Mesothelial cell of epicardium (in vitro differentiated cells): ENCODE results near the gene ATG2A. TPM values are rescaled to one million over a fixed set of nuclear protein-coding genes. Genes with fewer than 3 reads are reported as not detected.

Source experiments
- DNase-seq, 2 experiments: peaks; one replicate each; pipeline ENCODE4 v3.0.0; 2021; ENCODE audit warnings: low spot score in 2 of 2; ENCODE audit not compliant: unreplicated experiment in 2 of 2
- H3K27ac Mint-ChIP-seq: 2 replicates; pipeline ENCODE4 v1.8.0; 2021; ENCODE audit warnings: mixed read lengths
- H3K27me3 Mint-ChIP-seq: 2 replicates; pipeline ENCODE4 v1.8.0; 2021; ENCODE audit warnings: low read depth, mixed read lengths
- H3K36me3 Mint-ChIP-seq: 2 replicates; pipeline ENCODE4 v1.8.0; 2021; ENCODE audit warnings: mixed read lengths
- H3K4me1 Mint-ChIP-seq: 2 replicates; pipeline ENCODE4 v1.8.0; 2021; ENCODE audit warnings: mixed read lengths
- H3K4me3 Mint-ChIP-seq: 2 replicates; pipeline ENCODE4 v1.8.0; 2021; ENCODE audit warnings: mild to moderate bottlenecking, moderate library complexity, mixed read lengths
- H3K9me3 Mint-ChIP-seq: 2 replicates; pipeline ENCODE4 v1.8.0; 2021; ENCODE audit warnings: mixed read lengths
- total RNA-seq: library from RNA; stranded (reverse); gene quantifications from 3 replicates; pipeline ENCODE4 v1.2.1, GENCODE V29; 2021
- TF ChIP-seq, protein P1 (sequence below): fragments of 200-600 bp; sonication (generic); IDR thresholded peaks from one replicate; pipeline ENCODE4 v1.5.0; 2021; ENCODE audit warnings: antibody characterized with exemption; ENCODE audit not compliant: unreplicated experiment

The ATG2A gene
- total RNA-seq, 1 donor from 2014 or later: 31.7 TPM

DNA sequence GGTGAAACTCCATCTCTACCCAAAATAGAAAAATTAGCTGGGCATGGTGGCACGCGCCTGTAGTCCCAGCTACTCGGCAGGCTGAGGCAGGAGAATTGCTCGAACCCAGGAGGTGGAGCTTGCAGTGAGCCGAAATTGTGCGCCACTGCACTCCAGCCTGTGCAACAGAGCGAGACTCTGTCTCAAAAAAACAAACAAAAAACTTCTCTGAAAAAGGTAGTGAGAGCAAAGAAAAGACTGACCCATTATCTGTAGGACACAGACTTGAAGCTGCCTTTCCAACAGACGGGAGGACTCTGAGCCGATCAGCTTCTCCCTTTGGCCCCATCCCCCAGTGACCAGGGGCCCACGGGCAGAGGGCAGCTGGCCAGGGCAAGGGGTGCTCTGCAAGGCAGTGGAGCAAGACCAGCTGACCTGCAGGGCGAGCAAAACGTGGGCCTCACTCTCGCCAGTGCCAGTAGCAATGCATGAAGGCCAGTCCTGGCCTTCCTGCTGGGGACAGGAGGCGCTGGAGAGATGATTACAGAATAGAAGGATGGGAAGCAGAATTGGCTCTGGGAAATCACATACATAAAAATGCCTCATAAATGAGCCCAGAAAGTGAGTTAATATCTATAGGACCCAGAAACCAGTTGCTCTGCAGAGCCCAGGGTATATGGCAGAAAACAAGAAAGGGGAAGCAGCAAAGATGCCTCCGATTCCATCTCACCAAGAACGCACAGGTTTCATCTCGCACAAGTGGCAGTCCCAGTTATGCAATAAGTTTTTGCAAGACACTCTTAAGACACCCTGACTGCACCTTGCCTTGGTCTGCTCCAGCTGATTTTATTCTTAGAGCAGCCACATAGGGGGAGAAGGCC, 41.4 kb downstream of the ATG2A start:
- Mint-ChIP-seq H3K36me3 (peaks cover 9% of the 10 kb centered on the region), H3K4me1 (peaks cover 57% of the 10 kb centered on the region), H3K27ac (peak overlapping the region; percentile 99), H3K27me3 (no peaks in the 10 kb centered on the region), H3K9me3 (no peaks in the 10 kb centered on the region), H3K4me3 (peak overlapping the region; percentile 96)
- TF ChIP-seq, protein P1, sequence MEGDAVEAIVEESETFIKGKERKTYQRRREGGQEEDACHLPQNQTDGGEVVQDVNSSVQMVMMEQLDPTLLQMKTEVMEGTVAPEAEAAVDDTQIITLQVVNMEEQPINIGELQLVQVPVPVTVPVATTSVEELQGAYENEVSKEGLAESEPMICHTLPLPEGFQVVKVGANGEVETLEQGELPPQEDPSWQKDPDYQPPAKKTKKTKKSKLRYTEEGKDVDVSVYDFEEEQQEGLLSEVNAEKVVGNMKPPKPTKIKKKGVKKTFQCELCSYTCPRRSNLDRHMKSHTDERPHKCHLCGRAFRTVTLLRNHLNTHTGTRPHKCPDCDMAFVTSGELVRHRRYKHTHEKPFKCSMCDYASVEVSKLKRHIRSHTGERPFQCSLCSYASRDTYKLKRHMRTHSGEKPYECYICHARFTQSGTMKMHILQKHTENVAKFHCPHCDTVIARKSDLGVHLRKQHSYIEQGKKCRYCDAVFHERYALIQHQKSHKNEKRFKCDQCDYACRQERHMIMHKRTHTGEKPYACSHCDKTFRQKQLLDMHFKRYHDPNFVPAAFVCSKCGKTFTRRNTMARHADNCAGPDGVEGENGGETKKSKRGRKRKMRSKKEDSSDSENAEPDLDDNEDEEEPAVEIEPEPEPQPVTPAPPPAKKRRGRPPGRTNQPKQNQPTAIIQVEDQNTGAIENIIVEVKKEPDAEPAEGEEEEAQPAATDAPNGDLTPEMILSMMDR: no peak
- DNase-seq: no peak

DNA sequence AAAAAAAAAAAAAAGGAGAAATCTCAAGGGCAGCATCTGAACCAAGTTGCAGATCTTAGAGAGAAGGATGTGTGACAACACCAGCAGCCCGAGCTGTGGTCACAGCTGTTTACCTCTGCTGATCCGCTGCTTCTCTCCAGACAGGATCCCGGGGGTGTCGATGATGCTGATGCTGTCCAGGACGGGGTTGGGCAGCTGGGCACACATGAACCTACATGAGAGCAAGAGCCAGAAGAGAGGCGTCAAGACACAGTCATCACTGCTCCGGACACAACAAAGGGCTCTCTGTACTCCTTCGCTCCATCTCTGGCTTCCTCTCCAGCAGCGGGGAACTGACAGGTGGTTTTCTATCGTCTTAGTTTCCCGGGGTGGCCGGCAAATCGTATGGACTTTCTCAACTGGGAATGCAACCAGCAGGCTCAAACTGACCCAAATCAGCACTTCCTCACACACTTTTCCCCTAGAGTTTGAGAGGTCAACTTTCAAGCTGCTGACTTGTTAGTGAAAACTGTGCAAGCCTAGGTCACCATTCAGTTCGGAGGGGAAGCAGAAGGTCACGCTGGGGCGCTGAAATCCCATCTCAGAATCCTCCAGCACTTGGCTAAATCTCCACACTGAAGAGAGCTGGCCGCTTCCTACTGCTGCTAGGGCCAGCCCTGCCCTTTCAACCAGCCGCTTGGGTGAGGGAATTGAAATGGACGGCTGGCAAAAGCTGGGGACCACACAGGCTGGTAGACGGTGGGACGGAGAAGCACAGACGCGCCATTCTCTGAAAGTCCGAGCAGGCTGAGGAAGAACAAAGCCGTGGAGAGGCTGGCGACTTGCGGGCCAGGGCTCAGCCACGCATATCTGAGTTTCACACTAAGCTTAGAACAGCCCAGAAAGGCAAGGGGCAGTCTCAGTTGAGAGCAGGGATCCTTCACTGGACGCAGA, 42.4 kb downstream of the ATG2A start:
- DNase-seq: no peak

DNA sequence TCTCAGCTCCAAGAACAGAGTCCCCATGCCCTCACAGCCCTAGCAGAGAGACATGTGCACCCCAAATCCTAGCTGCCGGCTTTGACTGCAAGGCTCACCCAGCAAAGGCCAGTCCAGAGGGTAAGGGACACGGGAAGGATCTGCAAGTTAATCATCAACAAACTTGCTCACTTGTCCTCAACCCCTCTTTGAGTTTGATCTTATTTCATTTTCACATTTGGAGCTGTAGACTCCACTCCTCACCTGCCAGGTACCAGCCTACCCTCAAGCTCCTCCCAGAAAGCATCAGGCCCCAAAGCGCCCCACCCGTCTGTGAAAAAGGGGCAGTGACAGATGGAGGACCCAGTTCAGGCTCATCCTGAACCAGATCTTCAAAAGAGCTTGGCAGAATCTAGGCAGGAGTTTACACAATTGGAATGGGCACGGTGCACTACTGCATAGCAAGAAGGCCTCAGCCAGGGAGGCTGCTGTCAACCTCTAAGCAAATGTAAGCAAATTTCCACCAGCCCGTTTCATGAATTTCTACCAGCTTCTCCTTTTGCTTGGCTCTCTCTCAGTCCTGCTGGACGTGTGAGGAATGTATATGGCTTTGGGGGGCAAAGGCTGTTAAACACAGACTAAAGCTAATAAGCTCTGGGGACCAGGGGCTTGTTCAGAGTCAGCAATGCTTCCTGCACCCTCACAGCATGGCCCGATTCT, 44.1 kb downstream of the ATG2A start:
- Mint-ChIP-seq H3K36me3 (peaks cover 9% of the 10 kb centered on the region), H3K27ac (no peak overlapping the region), H3K4me3 (no peak overlapping the region)

More for the DNA sequence above, 42.4 kb downstream of the ATG2A start:
- Mint-ChIP-seq H3K36me3 (peaks cover 9% of the 10 kb centered on the region), H3K9me3 (no peaks in the 10 kb centered on the region), H3K27me3 (no peaks in the 10 kb centered on the region), H3K27ac (peak overlapping the region; percentile 99), H3K4me1 (peaks cover 52% of the 10 kb centered on the region), H3K4me3 (peak overlapping the region; percentile 8)
- TF ChIP-seq, protein P1: no peak

DNA sequence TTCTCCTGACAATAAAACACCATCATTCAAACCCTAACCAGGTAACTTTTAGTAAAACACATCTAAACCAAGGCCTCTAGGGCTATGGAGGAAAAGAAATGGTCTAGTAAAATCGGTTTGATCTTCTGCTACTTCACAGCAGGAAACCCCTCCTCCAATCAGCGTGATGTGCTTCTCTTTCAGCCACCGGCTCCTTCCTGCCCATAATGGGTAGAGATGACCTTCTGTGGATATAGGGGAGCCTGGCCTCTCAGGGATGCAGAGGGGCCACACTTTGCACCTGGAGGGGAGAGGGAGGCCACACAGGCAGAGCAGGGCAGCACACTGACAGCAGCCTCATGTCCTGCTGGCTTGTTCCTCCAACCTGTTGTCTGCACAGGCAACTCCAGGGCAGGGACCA, 45.5 kb downstream of the ATG2A start:
- Mint-ChIP-seq H3K27ac (peak overlapping the region; percentile 73), H3K4me1 (peaks cover 49% of the 10 kb centered on the region)

More for the DNA sequence above, 44.1 kb downstream of the ATG2A start:
- Mint-ChIP-seq H3K27me3 (no peaks in the 10 kb centered on the region), H3K9me3 (no peaks in the 10 kb centered on the region), H3K4me1 (peaks cover 55% of the 10 kb centered on the region)
- TF ChIP-seq, protein P1: no peak
- no peak for DNase-seq

More for the DNA sequence above, 45.5 kb downstream of the ATG2A start:
- no peaks in the 10 kb centered on the region for H3K27me3 Mint-ChIP-seq
- H3K36me3 Mint-ChIP-seq: peaks cover 12% of the 10 kb centered on the region
- TF ChIP-seq, protein P1: no peak
- no peaks in the 10 kb centered on the region for H3K9me3 Mint-ChIP-seq
- no peak overlapping the region for H3K4me3 Mint-ChIP-seq
- DNase-seq: no peak
